NCI-H510A (cell line): ENCODE results near the gene SLC29A1.
"Not testable (repeated sequence)": the region's sequence is repeated elsewhere in the genome, so short reads cannot be mapped to it uniquely, and the experiment has no call there.

Experiments used
- DNase-seq: peaks from one replicate; lab custom pipeline; 2025; lab: John Stamatoyannopoulos, UW

The SLC29A1 gene

GRCh38 chr6:44194326-44194725, 29.1 kb upstream of the SLC29A1 start:
- no peak for DNase-seq

GRCh38 chr6:44196351-44196750, 27.0 kb upstream of the SLC29A1 start:
- DNase-seq: not testable (repeated sequence)

DNA sequence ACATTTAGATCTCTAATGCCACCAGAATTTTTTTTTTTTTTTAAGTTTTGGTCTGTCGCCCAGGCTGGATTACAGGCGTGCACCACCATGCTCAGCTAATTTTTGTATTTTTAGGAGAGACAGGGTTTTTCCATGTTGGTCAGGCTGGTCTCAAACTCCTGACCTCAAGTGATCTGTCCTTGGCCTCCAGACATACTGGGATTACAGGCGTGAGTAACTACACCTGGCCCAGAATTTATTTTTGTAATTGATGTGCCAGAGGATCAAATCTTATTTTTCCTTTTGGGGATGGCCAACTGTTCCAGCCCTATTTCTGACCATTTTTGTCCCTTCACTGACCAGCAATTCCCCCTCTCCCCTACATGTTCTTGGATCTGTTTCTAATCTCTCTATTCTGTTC, 24.7 kb upstream of the SLC29A1 start:
- no peak for DNase-seq

DNA sequence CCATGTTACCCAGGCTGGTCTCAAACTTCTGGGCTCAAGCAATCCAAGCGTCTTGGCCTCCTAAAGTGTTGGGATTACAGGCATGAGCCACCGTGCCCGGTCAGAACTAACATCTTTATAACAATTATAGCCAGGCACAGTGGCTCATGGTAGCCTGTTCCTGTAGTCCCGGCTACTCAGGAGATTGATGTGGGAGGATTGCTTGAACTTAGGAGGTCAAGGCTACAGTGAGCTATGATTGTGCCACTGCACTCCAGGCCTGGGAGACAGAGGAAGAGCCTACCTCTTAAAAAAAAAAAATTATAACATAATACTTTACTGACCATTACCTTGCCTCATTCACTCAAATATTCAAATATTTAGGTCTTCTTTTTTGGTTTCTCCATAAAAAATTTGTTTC, 23.5 kb upstream of the SLC29A1 start:
- no peak for DNase-seq

DNA sequence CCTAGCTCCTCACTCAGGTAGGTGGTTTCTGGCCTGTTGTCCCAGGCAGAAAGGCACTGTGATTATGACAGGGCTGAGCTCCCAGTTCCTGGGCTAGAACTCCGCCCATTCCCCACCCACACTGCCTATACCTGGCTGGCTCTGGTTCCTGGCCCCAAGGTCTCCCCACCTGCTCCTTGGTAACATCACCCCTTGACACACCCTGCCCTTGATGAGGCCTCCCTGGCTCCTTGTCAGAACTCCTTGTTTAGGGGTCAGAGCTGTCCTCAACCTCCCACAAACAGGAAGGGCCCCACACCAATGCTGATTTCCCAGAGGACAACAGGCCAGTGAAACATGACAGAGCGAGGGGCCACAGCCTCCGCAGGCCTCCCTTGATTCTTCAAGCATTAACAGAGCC, 22.2 kb upstream of the SLC29A1 start:
- DNase-seq: no peak

DNA sequence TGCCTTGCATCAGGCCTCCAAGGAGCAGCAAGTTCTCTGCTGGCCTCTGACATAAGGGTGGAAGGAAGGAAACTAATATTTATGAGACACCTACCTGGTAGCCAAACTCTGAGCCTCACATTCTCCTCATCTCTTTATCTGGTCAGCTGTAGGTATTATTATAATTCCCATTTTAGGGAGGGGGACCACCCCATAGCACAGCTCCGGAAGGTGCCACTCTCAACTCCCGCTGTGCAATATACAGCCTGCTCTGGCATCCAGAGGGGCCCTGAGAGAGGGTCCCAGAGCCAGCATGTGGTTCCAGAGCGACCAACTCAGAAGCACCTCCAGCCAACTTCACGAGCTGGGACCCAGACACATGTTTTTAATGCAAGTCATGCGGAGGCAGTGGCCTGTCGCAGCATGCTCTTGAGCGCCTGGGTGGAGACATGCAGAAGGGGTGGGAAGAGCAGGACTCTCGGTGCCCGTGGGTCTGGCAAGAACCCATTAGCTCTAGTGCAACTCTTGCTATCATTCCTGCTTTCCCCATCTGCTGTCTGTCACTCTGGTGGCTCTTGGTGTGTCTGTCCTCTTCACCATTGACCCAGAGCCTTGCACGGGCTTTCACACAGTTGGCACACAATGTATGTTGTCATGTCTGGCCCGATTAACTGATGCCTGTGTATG, 21.6 kb upstream of the SLC29A1 start:
- no peak for DNase-seq

- DNase-seq: no peak
These were observed 20.9 kb upstream of the SLC29A1 start for GRCh38 chr6:44202332-44202971.

DNA sequence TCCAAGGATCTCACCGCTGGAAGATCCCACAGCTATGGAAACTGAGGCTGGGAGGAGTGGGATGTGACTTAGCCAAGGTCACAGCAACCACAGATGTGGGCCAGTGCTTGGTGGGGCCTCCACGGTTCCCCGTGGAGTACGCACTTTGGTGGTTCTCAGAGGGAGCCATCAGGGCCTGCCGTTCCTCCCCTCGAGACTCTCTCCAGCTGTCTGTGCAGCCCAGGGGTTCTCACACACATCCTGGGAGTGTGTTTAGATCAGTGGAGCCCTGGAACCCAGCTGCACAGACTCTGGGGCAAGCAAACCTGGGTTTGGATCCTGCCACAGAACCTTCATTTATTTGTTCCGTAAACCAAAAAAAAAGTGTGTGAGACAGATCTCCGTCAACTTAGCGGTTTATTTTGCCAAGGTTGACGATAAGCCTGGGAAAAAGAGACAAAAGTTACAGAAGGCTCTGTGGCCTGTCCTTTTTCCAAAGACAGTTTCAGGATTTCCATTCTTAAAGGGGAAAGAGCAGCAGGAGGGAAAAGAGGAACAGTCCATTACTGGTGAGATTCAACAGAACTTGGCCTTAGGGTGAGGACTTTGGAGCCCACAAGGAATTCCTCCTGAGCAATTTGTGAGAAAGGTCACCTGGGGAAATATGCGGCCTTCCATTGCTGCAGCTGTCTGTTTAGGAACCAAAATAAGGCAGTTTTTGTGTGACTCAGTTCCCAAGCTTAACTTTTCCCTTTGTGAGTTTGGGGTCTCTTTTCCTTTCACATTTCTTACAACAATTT, 20.2 kb upstream of the SLC29A1 start:
- DNase-seq: no peak

DNA sequence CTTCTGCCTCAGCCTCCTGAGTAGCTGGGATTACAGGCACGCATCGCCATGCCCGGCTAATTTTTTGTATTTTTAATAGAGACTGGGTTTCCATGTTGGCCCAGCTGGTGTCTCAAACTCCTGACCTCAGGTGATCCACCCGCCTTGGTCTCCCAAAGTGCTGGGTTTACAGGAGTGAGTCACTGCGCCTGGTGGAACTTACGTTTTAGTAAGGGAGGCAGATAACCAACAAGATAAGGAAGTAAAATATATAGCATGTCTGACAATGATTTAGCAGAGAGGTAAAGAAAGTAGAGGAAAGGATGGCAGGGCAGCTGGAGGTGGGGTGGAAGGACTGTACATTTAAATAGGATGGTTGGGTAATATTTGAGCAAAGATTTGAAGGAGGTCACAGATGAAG, 19.4 kb upstream of the SLC29A1 start:
- no peak for DNase-seq

GRCh38 chr6:44207966-44208365, 15.4 kb upstream of the SLC29A1 start:
- DNase-seq: no peak

- DNase-seq: no peak
These were observed 12.1 kb upstream of the SLC29A1 start for GRCh38 chr6:44211284-44211683.

DNA sequence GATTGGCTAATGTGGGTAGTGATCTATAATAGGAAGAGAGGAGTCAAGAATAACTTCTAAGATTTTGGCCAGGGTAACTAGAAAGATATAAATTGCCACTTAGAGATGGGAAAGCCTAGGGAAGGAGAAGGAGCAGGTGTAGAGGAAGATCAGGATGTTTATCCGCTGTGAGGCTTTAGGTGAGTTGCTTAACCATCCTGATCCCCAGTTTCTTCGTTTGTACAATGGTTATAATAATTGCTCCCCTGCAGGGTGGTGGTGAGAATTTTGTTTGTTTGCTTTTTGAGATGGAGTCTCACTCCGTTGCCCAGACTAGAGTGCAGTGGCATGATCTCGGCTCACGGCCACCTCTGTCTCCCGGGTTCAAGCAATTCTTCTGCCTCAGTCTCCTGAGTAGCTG, 9.1 kb upstream of the SLC29A1 start:
- DNase-seq: no peak

DNA sequence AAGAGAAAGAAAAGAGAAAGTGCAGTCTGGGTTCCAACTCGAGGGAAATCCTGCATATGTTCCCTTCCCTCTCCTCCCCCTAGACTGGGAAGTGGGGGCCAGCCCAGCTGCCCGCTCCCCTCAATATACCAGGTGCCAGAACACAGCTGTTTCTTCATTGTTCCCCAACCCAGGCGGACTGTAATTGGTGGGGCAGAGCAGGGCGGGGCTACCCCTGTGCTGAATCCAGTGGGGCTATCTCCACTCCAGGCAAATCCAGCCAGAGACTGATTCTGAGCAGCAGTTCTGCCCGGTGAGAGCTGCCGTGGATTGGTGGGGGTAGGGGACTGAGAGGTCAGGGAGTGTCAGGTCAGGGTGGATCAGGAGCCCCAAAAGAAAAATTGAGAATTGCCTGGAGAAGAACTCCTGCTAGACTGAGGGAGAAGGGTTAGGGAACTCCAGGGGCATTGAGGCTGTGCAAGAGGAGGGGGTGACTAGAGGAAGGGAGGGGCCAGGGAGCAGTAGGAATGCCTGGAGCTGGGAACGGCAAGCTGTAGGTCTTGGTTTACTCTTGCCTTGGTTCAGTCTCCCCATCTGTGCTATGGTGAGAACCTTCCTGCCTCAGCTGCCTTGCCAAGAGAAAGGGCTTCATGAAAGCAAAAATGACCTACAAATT, 6.6 kb upstream of the SLC29A1 start, which contains the start of gene MYMX:
Gene MYMX (plus strand): TSS at position 250 of the 655 bp plus-strand sequence. CDS start 546 bp downstream, outside the sequence.
- no peak for DNase-seq

DNA sequence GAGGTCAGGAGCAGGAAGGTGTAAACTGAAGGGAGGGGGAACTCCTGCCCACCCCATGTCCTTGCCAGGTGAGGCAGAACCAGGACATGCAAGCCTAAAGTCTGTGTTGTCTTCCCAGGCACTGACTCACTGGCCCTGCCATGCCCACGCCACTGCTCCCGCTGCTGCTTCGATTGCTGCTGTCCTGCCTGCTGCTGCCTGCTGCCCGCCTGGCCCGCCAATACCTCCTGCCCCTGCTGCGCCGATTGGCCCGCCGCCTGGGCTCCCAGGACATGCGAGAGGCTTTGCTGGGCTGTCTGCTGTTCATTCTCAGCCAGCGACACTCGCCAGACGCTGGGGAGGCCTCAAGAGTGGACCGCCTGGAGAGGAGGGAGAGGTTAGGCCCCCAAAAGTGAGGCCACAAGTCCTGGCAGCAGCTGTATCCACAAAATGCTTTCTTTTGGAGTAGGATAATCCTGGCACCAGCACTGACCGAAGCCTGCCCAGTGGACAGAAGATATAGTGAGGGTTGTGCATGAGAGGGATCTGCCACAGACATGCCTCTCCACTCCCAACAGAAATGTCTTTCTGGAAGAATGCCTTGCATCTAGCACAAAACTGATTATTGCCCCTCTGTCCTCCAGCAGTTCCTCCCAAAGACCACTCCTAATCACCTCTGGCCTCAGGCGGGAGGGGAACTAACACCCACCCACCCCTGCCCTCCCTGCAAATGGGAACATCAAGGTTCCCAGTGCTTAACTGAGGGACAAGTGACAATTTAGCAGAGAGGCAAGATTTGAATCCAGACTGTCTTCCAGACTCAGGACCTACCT, 5.9 kb upstream of the SLC29A1 start:
- DNase-seq: no peak

DNA sequence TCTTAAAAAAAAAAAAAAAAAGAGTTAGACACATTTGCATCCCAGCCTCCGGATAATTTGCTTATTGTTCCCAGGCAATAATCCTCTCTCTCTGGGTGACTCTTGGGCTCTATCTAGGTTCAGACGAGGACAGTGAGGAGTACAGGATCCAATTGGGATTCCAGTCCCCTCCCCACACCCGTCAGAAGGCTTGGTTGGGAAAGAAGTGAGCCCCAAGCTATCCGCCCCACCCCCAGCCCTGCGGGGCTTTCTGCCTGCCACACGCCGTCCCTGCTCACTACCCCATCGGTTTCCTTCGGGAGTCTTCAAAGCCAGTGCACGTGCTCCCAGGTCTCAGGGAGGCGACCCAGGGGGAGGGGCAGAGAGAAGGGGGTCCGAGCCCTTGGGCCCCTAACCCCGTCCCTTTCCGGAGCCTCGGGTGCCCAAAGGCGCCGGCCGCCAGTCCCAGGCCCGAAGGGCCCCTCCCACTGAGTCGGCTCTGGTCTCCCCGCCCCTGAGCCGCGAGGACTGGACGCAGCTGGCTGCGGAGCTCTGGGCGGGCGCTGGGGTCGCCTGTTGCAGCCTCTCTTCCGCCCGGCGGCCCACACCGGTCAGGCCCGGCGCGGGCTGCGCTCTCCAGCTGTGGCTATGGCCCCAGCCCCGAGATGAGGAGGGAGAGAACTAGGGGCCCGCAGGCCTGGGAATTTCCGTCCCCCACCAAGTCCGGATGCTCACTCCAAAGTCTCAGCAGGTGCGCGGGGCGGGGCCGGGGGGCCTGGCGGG, 4.2 kb upstream of the SLC29A1 start:
- peak; percentile 90 for DNase-seq

GRCh38 chr6:44219815-44220784, 3.3 kb upstream of the SLC29A1 start:
- no peak for DNase-seq

DNA sequence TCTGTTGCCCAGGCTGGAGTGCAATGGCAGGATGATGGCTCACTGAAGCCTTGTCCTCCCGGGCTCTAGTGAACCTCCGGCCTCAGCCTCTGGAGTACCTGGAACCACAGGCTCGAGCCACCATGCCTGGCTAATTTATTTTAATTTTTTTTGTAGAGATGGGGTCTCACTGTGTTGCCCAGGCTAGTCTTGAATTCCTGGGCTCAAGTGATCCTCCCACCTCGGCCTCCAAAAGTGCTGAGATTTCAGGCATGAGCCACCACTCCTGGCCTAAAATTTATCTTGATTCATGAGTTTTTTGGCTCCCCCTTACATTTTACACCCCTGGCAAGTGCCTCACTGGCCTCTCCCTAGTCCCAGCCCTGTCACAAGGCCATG, 2.5 kb upstream of the SLC29A1 start:
- no peak for DNase-seq

DNA sequence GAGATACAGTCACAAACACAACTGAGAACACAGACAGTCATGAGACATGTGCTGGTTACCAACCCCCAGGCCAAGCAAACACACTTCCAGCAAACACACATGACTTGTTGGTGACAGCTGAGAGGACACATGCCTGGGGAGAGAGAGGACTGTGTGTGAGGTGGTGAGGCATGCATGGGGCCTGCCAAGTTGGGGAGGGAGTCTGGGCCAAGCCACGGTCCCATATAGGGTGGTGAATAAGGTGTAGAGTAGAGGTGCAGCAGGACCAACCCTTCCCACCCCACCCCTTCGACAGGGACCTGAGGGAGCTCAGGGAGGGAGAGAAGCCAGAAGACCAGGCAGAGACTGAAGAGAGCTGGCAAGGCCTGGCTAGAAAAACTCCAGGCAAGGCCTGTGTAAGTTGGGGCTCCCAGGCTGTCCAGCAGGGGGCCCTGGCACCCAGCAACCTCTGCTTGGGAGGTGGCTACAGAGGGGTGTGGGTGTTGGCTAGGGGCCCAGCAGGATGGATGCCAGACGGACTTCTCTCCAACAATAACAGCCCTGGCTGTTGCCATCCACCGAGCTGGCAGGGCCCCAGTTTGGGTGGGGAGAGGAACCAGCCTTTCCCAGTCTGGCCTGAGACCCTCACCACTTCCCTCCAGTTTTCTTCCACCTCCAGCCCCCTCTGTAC, 2.0 kb upstream of the SLC29A1 start:
- DNase-seq: peak; percentile 36

DNA sequence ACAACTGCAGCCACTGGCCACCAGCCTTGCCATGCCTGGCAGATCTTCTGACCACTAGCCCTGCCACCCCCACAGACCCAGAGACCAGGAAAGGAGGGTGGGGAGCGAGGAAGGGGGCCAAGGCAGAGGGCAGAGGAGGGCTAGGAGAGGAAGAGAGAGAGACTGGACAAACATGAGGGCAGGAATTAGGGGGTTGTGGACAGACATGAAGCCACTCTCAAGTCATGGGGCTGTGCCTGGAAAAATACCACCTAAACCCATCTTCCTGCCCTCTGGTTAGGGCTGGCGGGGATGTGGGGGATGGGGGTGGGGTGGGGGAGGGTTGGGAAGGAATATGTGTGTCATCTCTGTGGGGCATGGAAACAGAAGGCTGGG, 1.4 kb upstream of the SLC29A1 start:
- DNase-seq: no peak
